ENCODE results near the gene METTL5.

GRCh38 chr2:169782513-169782912, 42.2 kb downstream of the METTL5 start:
- TF ChIP-seq, protein P1, sequence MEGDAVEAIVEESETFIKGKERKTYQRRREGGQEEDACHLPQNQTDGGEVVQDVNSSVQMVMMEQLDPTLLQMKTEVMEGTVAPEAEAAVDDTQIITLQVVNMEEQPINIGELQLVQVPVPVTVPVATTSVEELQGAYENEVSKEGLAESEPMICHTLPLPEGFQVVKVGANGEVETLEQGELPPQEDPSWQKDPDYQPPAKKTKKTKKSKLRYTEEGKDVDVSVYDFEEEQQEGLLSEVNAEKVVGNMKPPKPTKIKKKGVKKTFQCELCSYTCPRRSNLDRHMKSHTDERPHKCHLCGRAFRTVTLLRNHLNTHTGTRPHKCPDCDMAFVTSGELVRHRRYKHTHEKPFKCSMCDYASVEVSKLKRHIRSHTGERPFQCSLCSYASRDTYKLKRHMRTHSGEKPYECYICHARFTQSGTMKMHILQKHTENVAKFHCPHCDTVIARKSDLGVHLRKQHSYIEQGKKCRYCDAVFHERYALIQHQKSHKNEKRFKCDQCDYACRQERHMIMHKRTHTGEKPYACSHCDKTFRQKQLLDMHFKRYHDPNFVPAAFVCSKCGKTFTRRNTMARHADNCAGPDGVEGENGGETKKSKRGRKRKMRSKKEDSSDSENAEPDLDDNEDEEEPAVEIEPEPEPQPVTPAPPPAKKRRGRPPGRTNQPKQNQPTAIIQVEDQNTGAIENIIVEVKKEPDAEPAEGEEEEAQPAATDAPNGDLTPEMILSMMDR (IDR thresholded peaks at IDR 0.05; ENCODE audit: low read length) = no peak
- TF ChIP-seq EZH2 (optimal IDR thresholded peaks at IDR 0.05; ENCODE audit: low read depth, low read length) (no peak), EZH2phosphoT487 (IDR thresholded peaks at IDR 0.05; ENCODE audit: low read length) (no peak)
